NB4 (cell line): ENCODE results near the gene MICAL2.

ENCODE experiments used
- TF ChIP-seq, protein P1 (sequence below): IDR thresholded peaks from one replicate; pipeline ENCODE4 v1.5.1; 2012; ENCODE audit warnings: low read depth, low read length
- TF ChIP-seq, protein P2 (sequence below): IDR thresholded peaks from 2 replicates; pipeline ENCODE4 v1.6.1; 2011; ENCODE audit warnings: low read depth, low read length

DNA sequence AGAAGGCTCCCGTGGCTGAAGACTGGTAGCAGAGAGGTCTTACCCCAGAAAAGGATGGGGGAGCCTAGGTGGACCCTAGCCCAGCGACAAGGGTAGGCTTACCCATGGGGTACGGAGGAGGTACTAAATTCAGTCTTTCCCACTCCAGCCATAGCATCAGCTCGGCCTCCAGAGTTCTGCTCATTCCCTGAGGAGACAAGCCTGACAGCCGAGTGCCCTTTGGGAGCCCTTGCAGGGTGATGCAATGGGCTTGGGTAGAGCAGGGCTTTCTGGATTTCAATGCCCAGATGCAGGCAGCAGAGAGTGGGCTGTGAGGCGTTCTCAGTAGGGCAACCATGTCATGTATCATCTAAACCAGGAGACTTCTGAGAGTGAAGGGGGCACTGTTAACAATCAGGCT, 124.7 kb downstream of the MICAL2 start:
- TF ChIP-seq, protein P1, sequence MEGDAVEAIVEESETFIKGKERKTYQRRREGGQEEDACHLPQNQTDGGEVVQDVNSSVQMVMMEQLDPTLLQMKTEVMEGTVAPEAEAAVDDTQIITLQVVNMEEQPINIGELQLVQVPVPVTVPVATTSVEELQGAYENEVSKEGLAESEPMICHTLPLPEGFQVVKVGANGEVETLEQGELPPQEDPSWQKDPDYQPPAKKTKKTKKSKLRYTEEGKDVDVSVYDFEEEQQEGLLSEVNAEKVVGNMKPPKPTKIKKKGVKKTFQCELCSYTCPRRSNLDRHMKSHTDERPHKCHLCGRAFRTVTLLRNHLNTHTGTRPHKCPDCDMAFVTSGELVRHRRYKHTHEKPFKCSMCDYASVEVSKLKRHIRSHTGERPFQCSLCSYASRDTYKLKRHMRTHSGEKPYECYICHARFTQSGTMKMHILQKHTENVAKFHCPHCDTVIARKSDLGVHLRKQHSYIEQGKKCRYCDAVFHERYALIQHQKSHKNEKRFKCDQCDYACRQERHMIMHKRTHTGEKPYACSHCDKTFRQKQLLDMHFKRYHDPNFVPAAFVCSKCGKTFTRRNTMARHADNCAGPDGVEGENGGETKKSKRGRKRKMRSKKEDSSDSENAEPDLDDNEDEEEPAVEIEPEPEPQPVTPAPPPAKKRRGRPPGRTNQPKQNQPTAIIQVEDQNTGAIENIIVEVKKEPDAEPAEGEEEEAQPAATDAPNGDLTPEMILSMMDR = no peak
- TF ChIP-seq, protein P2, sequence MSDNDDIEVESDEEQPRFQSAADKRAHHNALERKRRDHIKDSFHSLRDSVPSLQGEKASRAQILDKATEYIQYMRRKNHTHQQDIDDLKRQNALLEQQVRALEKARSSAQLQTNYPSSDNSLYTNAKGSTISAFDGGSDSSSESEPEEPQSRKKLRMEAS = no peak
